Stimulated activated CD4-positive, alpha-beta T cell treated with anti-CD3 and anti-CD28 coated beads, Interleukin-1b, Interleukin-23, amount 100 ng/mL, for 48 hours (primary cell): ENCODE data around the gene INTS15.
"Not testable (repeated sequence)": the region's sequence is repeated elsewhere in the genome, so short reads cannot be mapped to it uniquely, and the experiment has no call there.

Source experiments
- DNase-seq: peaks from one replicate; pipeline ENCODE4 v3.0.0-alpha.2; 2020

The INTS15 gene

DNA sequence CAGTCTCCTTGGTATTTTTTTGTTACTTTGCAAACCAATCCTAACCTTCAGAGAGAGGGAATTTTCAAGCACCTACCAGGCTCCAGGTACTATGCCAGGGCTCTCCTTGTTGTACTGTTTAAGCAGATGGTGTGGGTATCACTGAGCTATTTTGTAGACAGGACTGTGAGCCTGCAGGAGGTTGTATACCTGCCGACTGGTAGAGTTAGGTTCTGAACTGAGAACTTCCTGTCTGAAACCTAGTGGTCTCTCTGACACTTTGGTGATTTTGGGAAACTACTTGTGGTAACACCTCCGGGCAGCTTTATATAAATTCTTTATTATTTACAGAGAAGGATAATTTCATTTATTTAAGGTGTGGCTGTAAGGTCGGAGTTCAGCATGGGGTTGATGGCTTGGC is 30.1 kb downstream of the INTS15 start:
- no peak for DNase-seq

DNA sequence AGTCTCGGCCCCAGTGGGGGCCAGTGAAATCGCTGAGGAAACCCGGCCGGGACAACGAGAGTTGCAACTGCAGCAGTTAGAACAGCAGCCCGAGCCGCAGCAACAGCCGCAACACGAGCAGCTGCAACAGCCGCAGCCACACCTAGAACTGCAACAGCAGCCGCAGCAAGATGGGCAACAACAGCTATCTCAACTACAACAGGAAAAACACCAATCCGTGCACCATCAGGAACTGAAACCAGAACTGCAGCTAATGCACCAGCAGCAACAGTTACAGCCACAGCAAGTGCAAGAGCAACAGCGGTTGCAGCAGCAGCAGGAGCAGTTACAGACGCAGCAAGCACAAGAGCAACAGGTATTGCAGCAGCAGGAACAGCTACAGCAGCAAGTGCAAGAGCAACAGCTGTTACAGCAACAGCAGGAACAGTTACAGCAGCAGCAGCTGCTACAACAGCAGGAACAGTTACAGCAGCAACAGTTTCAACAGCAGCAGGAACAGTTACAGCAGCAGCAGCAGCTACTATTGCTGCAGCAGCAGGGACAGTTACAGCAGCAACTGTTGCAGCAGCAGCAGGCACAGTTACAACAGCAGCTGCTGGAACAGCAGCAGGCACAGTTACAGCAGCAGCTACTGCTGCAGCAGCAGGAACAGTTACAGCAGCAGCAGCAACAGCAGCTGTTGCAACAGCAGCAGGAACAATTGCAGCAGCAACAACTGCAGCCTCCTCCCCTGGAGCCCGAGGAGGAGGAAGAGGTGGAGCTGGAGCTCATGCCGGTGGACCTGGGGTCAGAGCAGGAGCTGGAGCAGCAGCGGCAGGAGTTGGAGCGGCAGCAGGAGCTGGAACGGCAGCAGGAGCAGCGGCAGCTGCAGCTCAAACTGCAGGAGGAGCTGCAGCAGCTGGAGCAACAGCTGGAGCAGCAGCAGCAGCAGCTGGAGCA is 31.6 kb downstream of the INTS15 start:
- no peak for DNase-seq

- no peak for DNase-seq
Observed at GRCh38 chr7:6622134-6622710, 32.4 kb downstream of the INTS15 start.

DNA sequence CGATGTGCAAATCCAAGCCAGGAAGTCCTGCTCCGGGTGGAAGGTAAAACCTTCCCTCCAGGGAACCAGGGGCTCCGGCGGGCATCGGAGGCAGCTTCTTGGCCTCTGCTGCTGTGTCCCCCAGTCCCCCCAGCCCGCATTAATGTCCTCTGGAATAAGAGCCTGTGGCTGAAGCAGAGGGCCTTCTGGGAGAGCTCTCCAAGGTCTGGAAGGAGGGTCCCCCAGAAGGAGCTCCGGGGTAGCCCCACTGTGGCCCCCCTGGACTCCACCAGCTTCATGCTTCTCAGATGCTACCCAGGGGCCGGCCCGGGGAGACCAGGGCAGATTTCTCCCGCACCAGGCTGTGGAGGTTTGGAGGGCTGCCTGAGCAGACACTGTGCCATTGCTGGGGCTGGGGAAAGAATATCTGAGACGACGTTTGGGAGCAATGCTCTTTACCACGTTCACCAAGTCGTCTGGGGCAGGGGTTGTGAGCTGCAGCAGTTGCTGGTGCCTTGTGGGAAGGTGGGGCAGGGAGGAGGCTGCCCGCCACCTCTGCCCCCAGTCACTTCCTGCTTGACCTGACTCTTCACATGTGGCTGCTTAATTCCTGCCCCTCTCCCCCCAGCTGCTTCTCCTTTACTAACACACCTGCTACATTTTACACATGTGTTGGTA is 33.9 kb downstream of the INTS15 start:
- DNase-seq = no peak

DNA sequence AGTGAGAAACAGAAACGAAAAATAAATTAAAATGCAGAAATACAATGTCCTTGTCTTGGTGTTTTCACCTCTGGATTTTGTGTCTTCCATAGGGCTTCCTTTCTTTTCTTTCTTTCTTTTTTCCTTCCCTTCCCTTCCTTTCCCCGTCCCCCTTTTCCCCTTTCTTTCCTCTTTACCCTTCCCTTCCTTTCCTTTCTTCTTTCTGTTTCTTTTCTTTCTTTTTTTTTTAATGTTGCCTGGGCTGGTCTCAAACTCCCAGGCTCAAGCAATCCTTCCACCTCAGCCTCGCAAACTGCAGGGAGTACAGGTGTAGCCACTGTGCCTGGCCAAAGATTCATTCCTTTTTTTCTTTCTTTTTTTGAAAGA is 34.4 kb downstream of the INTS15 start:
- no peak for DNase-seq

DNA sequence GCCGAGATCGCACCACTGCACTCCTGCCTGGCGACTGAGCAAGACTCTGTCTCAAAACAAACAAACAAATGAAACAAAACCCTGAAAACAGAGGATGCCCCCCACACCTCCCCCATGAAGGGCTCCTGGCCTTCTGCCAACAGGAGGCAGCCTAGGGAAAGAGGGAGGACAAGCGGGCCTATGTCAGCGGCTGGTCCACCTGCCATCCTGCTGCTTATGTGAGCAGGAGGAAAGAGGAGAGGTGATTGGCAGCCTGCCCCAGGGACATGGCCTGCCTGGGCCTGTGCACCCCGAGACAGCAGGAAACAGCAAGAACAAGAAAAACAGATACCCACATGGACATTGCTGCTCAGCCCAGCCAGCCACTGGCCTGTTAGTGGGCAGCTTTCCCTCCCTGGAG is 38.2 kb downstream of the INTS15 start:
- DNase-seq = no peak

DNA sequence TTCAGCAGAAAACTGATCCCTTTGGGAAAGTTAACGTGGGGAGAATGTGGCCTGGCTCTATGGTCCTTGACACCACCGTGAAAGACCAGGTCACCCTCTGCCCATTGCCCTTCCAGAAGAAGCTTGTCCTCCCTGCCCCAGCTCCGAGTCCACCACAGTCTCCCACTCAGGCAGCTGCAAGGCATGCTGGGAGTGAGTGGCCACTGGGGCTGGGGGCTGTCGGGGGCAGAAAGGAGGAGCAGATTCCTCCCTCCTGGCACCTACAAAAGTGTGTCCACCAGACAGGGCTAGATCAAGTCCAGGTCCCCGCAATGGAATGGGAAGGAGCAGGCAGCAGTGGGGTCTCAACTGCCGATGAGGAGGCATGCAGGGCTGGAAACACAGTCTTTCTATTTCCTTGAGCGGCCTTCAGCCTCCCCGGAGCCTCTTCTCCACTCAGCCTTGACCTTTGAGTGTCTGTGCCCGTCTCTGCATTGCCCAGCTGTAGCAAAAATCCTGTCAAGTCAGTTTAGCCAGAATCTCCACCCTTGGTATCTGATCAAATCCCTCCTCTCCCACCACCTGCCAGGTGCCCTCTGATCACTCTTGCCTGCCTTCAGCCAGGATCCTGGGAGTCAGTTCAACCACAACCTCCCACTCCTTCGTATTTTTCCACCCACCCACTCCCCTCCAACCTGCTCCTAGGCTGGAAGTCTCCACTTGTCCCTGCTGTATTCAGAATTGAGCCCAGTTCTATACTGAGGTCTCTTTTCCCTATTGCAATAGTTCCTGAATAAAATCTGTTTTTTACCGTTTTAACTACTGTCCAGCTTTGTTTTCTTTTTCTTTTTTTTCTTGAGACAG is 40.4 kb downstream of the INTS15 start:
- DNase-seq = no peak

DNA sequence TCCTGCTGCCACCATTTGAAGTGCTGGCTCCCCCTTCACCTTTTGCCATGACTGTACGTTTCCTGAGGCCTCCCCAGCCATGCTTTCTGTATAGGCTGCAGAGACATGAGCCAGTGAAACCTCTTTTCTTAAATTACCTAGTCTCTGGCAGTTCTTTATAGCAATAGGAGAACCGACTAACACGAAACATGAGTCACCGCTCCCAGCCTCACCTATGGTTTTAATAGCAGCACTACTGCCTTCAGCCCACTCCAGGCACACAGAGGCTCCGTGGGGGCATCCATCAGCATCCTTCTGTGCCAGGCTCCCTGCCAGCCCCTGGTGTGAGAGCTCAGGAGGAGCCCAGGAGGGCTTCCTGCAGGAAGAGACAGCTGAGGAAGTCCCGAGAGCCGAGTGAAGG is 41.8 kb downstream of the INTS15 start:
- peak; percentile 19 for DNase-seq

GRCh38 chr7:6634021-6634420 is 44.2 kb downstream of the INTS15 start:
- no peak for DNase-seq

- not testable (repeated sequence) for DNase-seq
Observed at GRCh38 chr7:6634971-6635370, 45.1 kb downstream of the INTS15 start.

DNA sequence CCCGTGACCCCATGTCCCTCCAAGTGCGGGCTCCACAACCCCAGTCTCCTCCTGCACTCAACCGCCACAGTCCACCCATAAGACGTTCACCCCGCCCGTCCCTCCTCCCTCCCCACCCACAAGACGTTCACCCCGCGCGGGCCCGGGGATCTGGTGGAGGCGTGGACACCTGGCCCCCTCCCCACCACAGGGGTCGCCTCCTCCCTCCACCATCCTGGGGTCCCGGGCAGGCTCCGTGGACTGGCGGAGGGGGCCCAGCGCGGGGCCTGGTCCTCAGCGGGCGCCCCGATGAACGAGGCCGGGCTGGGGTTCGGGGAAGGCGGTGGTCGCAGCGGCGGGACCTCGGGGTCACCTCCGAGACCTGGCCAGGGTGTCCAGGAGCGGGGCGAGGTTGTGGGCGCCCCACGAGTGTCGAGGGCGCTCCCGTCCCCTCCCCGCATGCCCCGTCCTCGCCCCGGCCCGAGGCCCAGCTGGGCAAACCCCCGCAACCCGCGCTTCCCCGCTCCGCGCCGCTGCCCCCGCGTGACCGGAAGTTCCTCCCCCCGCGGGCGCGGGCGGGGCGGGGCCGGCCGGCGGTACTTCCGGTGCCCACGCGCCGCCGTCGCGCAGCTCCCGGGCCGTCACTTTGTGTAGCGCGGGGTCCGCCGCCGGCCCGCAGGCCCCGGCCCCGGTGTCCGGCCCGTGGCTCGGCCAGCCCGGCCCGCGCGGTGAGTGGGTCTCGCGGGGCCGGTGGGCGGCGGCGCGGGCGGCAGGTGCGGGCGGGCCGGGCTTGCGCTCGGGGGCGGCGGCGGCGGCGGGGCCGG is 47.1 kb downstream of the INTS15 start, which contains the start of gene ZNF316:
ZNF316 (plus strand) TSS at position 578 of the 803 bp plus-strand sequence. CDS start 5,092 bp downstream, outside the sequence.
- peak; percentile 45 for DNase-seq

DNA sequence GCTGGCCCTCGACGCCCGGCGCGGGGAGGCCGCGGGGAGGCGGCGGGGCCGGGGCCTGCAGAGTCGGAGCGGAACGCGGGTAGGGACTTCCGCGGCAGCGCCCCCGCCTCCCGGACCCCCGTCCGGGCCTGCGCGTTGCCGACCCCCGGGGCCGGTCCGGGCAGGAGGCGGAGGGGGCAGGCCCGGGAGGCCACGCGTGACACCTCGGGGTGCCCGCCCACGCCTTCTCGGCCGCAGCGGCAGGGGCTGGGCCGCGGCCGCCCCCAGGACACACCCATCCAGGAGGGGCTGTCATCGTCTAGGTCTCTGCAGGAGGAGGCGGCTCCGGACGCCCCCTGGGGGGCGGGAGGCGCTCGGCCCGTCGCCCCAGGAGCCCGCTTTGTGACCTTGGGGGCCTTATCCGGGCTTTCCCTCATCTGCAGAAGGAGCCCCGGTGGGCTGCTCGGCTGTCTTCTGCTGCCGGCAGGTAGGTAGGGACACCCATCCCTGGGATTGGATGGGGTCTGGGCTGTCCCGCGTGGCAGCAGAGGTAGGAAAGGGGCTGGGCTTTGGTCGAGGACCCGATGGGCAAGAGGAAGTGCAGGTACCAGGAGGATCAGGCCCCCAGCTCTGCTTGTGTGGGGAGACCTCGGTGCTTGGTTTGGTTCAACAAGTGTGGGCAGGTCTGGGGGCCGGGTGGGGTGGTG is 47.9 kb downstream of the INTS15 start:
- DNase-seq = peak; percentile 50

DNA sequence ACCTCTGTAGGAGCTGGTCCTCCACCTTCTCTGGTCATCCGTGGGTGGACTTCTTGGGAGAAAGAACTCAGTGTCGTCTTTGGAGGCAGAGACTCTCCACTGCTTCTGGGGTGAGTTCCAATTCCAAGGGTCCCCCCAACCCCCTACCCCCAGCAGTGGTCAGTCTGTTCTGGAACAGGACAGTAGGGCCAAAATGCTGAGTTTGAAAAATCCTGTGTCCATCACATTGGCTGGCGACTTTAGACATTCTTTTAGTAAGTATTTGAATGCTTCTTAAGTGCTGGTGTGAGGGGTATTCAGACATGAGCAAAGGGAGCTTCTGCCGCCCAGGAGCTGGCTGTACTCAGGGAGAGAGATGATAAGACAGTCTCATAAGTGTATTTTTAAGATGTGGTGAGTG is 49.2 kb downstream of the INTS15 start:
- no peak for DNase-seq

GRCh38 chr7:6639627-6640026 is 49.8 kb downstream of the INTS15 start:
- DNase-seq = no peak

- peak; percentile 58 for DNase-seq
Observed at GRCh38 chr7:6640246-6640721, 50.5 kb downstream of the INTS15 start.

DNA sequence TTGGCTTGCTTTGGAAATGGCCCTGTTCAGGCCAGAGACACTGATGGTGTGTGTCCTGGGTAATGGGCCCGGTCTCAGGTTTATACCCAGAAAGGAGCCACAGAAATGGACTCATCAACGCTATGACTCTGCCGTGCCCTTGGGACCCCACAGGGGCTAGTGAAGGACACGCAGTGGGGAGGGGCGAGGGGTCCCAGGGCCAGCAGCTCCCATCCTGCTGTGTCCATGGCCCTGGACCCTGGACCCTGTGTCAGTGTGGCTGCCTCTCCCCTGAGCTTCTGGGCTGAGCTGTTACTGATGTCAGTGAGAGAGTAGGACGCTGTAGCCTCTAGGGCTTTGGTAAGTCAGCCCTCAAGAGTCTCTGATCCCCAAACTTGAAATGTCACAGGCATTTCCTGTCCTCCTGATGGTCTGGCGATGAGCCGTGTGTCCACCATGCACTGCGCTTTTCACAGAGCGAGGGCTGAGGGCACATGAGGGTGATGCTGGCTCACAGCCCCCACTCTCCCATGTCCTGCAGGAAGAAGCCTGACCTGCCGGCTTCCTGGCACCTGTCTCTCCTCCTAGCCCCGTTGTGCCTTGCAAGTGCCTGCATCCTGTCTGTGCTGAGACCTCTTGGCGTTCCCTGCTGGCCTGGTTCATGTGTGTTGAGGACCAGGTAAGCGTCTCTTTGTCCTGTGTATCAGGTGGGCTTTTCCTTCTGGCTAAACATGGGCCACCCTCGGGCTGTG is 51.6 kb downstream of the INTS15 start:
- no peak for DNase-seq

- no peak for DNase-seq
Observed at GRCh38 chr7:6642239-6642839, 52.5 kb downstream of the INTS15 start.

GRCh38 chr7:6642861-6643640 is 53.2 kb downstream of the INTS15 start:
- DNase-seq = no peak
